ENCODE data around the gene PGPEP1.
A peak's percentile ranks its signal among the peaks of the same experiment; 100 is the strongest.

Gene PGPEP1

GRCh38 chr19:18340190-18340989 lies at the start of gene PGPEP1:
Gene PGPEP1 (plus strand): TSS chr19:18340598. CDS start chr19:18340682, 84 bp downstream.
- Mint-ChIP-seq H3K9me3 (no peaks in the 10 kb centered on the region), H3K27me3 (no peaks in the 10 kb centered on the region), H3K4me1 (peaks cover 16% of the 10 kb centered on the region), H3K36me3 (peaks cover 3% of the 10 kb centered on the region), H3K4me3 (peak within 1 kb of the TSS; percentile 90), H3K27ac (peak within 1 kb of the TSS; percentile 93)

- peak overlapping the region; percentile 76 for H3K4me3 Mint-ChIP-seq
- H3K36me3 Mint-ChIP-seq: no peaks in the 10 kb centered on the region
- no peaks in the 10 kb centered on the region for H3K9me3 Mint-ChIP-seq
- H3K27ac Mint-ChIP-seq: peak overlapping the region; percentile 38
- peaks cover 60% of the 10 kb centered on the region for H3K4me1 Mint-ChIP-seq
- no peaks in the 10 kb centered on the region for H3K27me3 Mint-ChIP-seq
Measured at GRCh38 chr19:18291019-18291524, 49.3 kb upstream of the PGPEP1 start.

- Mint-ChIP-seq H3K27me3 (no peaks in the 10 kb centered on the region), H3K4me1 (peaks cover 60% of the 10 kb centered on the region), H3K27ac (peak overlapping the region; percentile 86), H3K36me3 (no peaks in the 10 kb centered on the region), H3K9me3 (no peaks in the 10 kb centered on the region), H3K4me3 (peak overlapping the region; percentile 76)
Measured at GRCh38 chr19:18291590-18292461, 48.6 kb upstream of the PGPEP1 start.

- H3K27ac Mint-ChIP-seq: no peak overlapping the region
- peaks cover 58% of the 10 kb centered on the region for H3K4me1 Mint-ChIP-seq
- H3K9me3 Mint-ChIP-seq: no peaks in the 10 kb centered on the region
- H3K4me3 Mint-ChIP-seq: peak overlapping the region; percentile 76
- H3K27me3 Mint-ChIP-seq: no peaks in the 10 kb centered on the region
- no peaks in the 10 kb centered on the region for H3K36me3 Mint-ChIP-seq
Measured at GRCh38 chr19:18292462-18292809, 48.0 kb upstream of the PGPEP1 start.

GRCh38 chr19:18292810-18293641 lies 47.4 kb upstream of the PGPEP1 start:
- no peaks in the 10 kb centered on the region for H3K36me3 Mint-ChIP-seq
- peak overlapping the region; percentile 76 for H3K4me3 Mint-ChIP-seq
- H3K27me3 Mint-ChIP-seq: no peaks in the 10 kb centered on the region
- H3K9me3 Mint-ChIP-seq: no peaks in the 10 kb centered on the region
- H3K27ac Mint-ChIP-seq: peak overlapping the region; percentile 77
- H3K4me1 Mint-ChIP-seq: peaks cover 58% of the 10 kb centered on the region

- H3K27ac Mint-ChIP-seq: peak overlapping the region; percentile 77
- no peaks in the 10 kb centered on the region for H3K36me3 Mint-ChIP-seq
- H3K4me1 Mint-ChIP-seq: peaks cover 64% of the 10 kb centered on the region
- H3K4me3 Mint-ChIP-seq: peak overlapping the region; percentile 76
- no peaks in the 10 kb centered on the region for H3K27me3 Mint-ChIP-seq
- H3K9me3 Mint-ChIP-seq: no peaks in the 10 kb centered on the region
Measured at GRCh38 chr19:18293642-18294466, 46.5 kb upstream of the PGPEP1 start.

- Mint-ChIP-seq H3K27ac (peak overlapping the region; percentile 62), H3K9me3 (no peaks in the 10 kb centered on the region), H3K27me3 (no peaks in the 10 kb centered on the region), H3K4me1 (peaks cover 65% of the 10 kb centered on the region), H3K36me3 (no peaks in the 10 kb centered on the region), H3K4me3 (peak overlapping the region; percentile 26)
Measured at GRCh38 chr19:18294467-18294864, 45.9 kb upstream of the PGPEP1 start.

- Mint-ChIP-seq H3K27ac (peak overlapping the region; percentile 62), H3K27me3 (no peaks in the 10 kb centered on the region), H3K9me3 (no peaks in the 10 kb centered on the region), H3K4me3 (no peak overlapping the region), H3K36me3 (no peaks in the 10 kb centered on the region), H3K4me1 (peaks cover 59% of the 10 kb centered on the region)
Measured at GRCh38 chr19:18295034-18295451, 45.4 kb upstream of the PGPEP1 start.

GRCh38 chr19:18297308-18297707 lies 43.1 kb upstream of the PGPEP1 start:
- Mint-ChIP-seq H3K27me3 (no peaks in the 10 kb centered on the region), H3K27ac (no peak overlapping the region), H3K9me3 (no peaks in the 10 kb centered on the region), H3K4me1 (peaks cover 51% of the 10 kb centered on the region), H3K36me3 (no peaks in the 10 kb centered on the region), H3K4me3 (no peak overlapping the region)

- H3K4me3 Mint-ChIP-seq: no peak overlapping the region
- peak overlapping the region; percentile 76 for H3K27ac Mint-ChIP-seq
- H3K27me3 Mint-ChIP-seq: no peaks in the 10 kb centered on the region
- H3K4me1 Mint-ChIP-seq: peaks cover 47% of the 10 kb centered on the region
- no peaks in the 10 kb centered on the region for H3K36me3 Mint-ChIP-seq
- H3K9me3 Mint-ChIP-seq: no peaks in the 10 kb centered on the region
Measured at GRCh38 chr19:18298601-18299000, 41.8 kb upstream of the PGPEP1 start.

- no peak overlapping the region for H3K27ac Mint-ChIP-seq
Measured at GRCh38 chr19:18299654-18300053, 40.7 kb upstream of the PGPEP1 start.

GRCh38 chr19:18300930-18301717 lies 39.3 kb upstream of the PGPEP1 start:
- H3K4me1 Mint-ChIP-seq: peaks cover 46% of the 10 kb centered on the region
- no peak overlapping the region for H3K4me3 Mint-ChIP-seq
- H3K36me3 Mint-ChIP-seq: no peaks in the 10 kb centered on the region
- no peaks in the 10 kb centered on the region for H3K9me3 Mint-ChIP-seq
- H3K27ac Mint-ChIP-seq: peak overlapping the region; percentile 76
- H3K27me3 Mint-ChIP-seq: no peaks in the 10 kb centered on the region

More at GRCh38 chr19:18299654-18300053, 40.7 kb upstream of the PGPEP1 start:
- Mint-ChIP-seq H3K4me3 (no peak overlapping the region), H3K4me1 (peaks cover 47% of the 10 kb centered on the region), H3K9me3 (no peaks in the 10 kb centered on the region), H3K27me3 (no peaks in the 10 kb centered on the region), H3K36me3 (no peaks in the 10 kb centered on the region)

GRCh38 chr19:18301718-18302111 lies 38.7 kb upstream of the PGPEP1 start:
- Mint-ChIP-seq H3K4me3 (peak overlapping the region; percentile 51), H3K36me3 (peaks cover under 1% of the 10 kb centered on the region), H3K4me1 (peaks cover 44% of the 10 kb centered on the region), H3K9me3 (no peaks in the 10 kb centered on the region), H3K27me3 (no peaks in the 10 kb centered on the region), H3K27ac (peak overlapping the region; percentile 76)

- Mint-ChIP-seq H3K27ac (peak overlapping the region; percentile 99), H3K4me3 (peak overlapping the region; percentile 97), H3K4me1 (peaks cover 45% of the 10 kb centered on the region), H3K27me3 (no peaks in the 10 kb centered on the region), H3K36me3 (peaks cover 3% of the 10 kb centered on the region), H3K9me3 (no peaks in the 10 kb centered on the region)
Measured at GRCh38 chr19:18304208-18304457, 36.3 kb upstream of the PGPEP1 start.
